ENCODE results near the gene CD63. TPM values are rescaled to one million over a fixed set of nuclear protein-coding genes. Genes with fewer than 3 reads are reported as not detected.

The CD63 gene
- total RNA-seq, 1 experiment from 2014 or later = 581 TPM

DNA sequence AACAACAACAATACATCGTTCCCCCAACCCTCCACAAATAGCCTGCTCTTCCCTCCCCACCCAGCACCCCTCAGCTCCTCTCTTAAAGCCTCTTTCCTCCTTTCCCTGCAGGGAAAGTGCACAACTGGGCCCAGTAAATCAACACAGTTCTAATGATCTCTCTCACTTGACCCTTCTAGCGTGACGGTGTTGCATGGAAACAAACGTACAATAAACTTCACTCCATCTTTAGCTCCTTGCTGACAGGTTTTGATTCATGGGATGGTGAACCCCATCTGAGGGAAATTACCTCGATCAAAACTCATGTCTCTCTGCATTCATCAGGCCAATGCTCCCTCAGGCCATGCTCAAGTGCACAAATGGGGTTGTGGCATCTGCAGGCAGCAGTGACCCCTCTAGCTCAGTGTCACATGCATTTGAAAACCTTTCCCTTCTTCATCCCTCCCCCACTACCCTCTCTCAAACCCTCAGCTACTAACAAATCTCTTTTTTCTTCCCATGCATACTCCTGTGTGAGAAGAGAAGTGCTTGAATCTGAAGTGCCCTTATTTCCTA lies 37.0 kb upstream of the CD63 start:
- no peak overlapping the region for H3K9ac ChIP-seq (ENCODE audit: extremely low read depth, insufficient read length, low read length)
- no peaks in the 10 kb centered on the region for H3K23me2 ChIP-seq (ENCODE audit: insufficient read length, low read depth, low read length, poor library complexity, severe bottlenecking)
- 0 out of 2 replicates have a peak, but pooled peaks cover 3% of the 10 kb centered on the region for H3K4me1 ChIP-seq (ENCODE audit: insufficient read depth, low read length)
- no peak overlapping the region for H3K27ac ChIP-seq (ENCODE audit: insufficient read length, low read depth, low read length)
- Mint-ChIP-seq H3K4me1 (peaks cover 9 to 14% of the 10 kb centered on the region in 2 experiments), H3K27ac (peak overlapping the region; percentile 16 to 36 (median 26); a peak in 5 of 7 replicates), H3K4me3 (no peak overlapping the region), H3K9me3 (no peaks in the 10 kb centered on the region), H3K36me3 (ENCODE audit: insufficient read depth in 1 of 3, low read depth in 3 of 3) (peaks cover 20 to 59% (median 37%) of the 10 kb centered on the region in 3 experiments; a peak in 6 of 7 replicates), H3K27me3 (ENCODE audit: low read depth) (no peaks in the 10 kb centered on the region)
- DNase-seq = no peak
- H3T11ph ChIP-seq (ENCODE audit: low read length) = no peak overlapping the region
- no peak overlapping the region for H3K56ac ChIP-seq (ENCODE audit: insufficient read length, low read depth, low read length)
- H3K79me1 ChIP-seq (ENCODE audit: insufficient read depth, low read depth, low read length, poor library complexity, severe bottlenecking) = no peaks in the 10 kb centered on the region
- H3K4ac ChIP-seq (ENCODE audit: low read depth, low read length) = no peak overlapping the region
- no peak overlapping the region for H2BK12ac ChIP-seq (ENCODE audit: insufficient read length, low read depth, low read length)
- H3K4me2 ChIP-seq (ENCODE audit: insufficient read depth, insufficient read length, low read length) = no peak overlapping the region
- no CpG with 5 or more reads among the region's 5 CpGs for WGBS (ENCODE audit: extremely low coverage, insufficient read length, low lambda C conversion rate)
- H3K14ac ChIP-seq (ENCODE audit: insufficient read depth, low read length) = no peak overlapping the region
- H2BK5ac ChIP-seq (ENCODE audit: insufficient read length, low read length) = no peak overlapping the region
- H2BK15ac ChIP-seq (ENCODE audit: low read depth, low read length) = no peak overlapping the region
- H2AFZ ChIP-seq (ENCODE audit: low read length) = no peak overlapping the region
- no peaks in the 10 kb centered on the region for H3K27me3 ChIP-seq (ENCODE audit: insufficient read depth, low read length)
- H4K8ac ChIP-seq (replicated peaks; ENCODE audit: insufficient read length, low read depth, low read length) = no peak overlapping the region
- no peak overlapping the region for H2AK5ac ChIP-seq (ENCODE audit: insufficient read length, low read length)
- TF ChIP-seq, protein P1, sequence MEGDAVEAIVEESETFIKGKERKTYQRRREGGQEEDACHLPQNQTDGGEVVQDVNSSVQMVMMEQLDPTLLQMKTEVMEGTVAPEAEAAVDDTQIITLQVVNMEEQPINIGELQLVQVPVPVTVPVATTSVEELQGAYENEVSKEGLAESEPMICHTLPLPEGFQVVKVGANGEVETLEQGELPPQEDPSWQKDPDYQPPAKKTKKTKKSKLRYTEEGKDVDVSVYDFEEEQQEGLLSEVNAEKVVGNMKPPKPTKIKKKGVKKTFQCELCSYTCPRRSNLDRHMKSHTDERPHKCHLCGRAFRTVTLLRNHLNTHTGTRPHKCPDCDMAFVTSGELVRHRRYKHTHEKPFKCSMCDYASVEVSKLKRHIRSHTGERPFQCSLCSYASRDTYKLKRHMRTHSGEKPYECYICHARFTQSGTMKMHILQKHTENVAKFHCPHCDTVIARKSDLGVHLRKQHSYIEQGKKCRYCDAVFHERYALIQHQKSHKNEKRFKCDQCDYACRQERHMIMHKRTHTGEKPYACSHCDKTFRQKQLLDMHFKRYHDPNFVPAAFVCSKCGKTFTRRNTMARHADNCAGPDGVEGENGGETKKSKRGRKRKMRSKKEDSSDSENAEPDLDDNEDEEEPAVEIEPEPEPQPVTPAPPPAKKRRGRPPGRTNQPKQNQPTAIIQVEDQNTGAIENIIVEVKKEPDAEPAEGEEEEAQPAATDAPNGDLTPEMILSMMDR (conservative IDR thresholded peaks at IDR 0.05) = no peak
- H3K18ac ChIP-seq (ENCODE audit: insufficient read length, low read depth, low read length) = no peak overlapping the region
- H3K23ac ChIP-seq (ENCODE audit: insufficient read length, low read depth, low read length) = no peak overlapping the region
- no peak overlapping the region for H2BK20ac ChIP-seq (ENCODE audit: low read depth, low read length, poor library complexity, severe bottlenecking)
- H4K20me1 ChIP-seq (ENCODE audit: control insufficient read depth, insufficient read depth, insufficient read length) = no peaks in the 10 kb centered on the region
- H2BK120ac ChIP-seq (ENCODE audit: low read depth, low read length, poor library complexity, severe bottlenecking) = no peak overlapping the region
- H3K79me2 ChIP-seq (ENCODE audit: insufficient read depth, low read length) = no peaks in the 10 kb centered on the region
- no peak overlapping the region for H4K91ac ChIP-seq (ENCODE audit: insufficient read length, low read depth, low read length)
- H3K9me3 ChIP-seq (ENCODE audit: control insufficient read depth, low read depth, low read length) = no peaks in the 10 kb centered on the region
- H4K5ac ChIP-seq (ENCODE audit: insufficient read length, low read depth, low read length) = no peak overlapping the region

Measured in H9 (cell line).